ENCODE measurements around the gene MAGEF1. TPM values are rescaled to one million over a fixed set of nuclear protein-coding genes. Genes with fewer than 3 reads are reported as not detected.

Gene MAGEF1
- total and polyA plus RNA-seq, 2 experiments from 2014 or later: 66.5 to 88.7 TPM

DNA sequence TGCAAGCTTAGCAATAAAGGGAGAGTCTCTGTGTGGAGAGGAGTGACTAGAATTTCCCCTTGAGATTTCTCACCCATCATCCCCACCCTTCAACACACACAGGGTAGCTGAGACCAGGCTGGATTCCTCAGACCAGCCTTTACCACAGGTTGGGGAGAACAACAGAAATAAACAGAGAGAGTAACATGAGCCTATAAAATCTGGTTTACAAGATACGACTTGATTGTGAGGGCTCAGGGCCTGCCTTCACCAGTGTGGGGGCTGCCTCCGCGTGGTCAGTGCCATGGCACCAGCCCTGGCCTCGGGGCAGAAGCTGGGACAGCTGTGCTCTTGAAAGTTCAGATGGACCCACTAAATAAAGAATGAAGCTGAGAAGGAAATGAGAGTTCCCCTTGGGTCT is 14.6 kb upstream of the MAGEF1 start (continued):
- TF ChIP-seq, protein P1, sequence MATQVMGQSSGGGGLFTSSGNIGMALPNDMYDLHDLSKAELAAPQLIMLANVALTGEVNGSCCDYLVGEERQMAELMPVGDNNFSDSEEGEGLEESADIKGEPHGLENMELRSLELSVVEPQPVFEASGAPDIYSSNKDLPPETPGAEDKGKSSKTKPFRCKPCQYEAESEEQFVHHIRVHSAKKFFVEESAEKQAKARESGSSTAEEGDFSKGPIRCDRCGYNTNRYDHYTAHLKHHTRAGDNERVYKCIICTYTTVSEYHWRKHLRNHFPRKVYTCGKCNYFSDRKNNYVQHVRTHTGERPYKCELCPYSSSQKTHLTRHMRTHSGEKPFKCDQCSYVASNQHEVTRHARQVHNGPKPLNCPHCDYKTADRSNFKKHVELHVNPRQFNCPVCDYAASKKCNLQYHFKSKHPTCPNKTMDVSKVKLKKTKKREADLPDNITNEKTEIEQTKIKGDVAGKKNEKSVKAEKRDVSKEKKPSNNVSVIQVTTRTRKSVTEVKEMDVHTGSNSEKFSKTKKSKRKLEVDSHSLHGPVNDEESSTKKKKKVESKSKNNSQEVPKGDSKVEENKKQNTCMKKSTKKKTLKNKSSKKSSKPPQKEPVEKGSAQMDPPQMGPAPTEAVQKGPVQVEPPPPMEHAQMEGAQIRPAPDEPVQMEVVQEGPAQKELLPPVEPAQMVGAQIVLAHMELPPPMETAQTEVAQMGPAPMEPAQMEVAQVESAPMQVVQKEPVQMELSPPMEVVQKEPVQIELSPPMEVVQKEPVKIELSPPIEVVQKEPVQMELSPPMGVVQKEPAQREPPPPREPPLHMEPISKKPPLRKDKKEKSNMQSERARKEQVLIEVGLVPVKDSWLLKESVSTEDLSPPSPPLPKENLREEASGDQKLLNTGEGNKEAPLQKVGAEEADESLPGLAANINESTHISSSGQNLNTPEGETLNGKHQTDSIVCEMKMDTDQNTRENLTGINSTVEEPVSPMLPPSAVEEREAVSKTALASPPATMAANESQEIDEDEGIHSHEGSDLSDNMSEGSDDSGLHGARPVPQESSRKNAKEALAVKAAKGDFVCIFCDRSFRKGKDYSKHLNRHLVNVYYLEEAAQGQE (IDR thresholded peaks at IDR 0.05; ENCODE audit: unreplicated experiment): no peak
- TF ChIP-seq EZH2phosphoT487 (IDR thresholded peaks at IDR 0.05; ENCODE audit: unreplicated experiment) (no peak), NANOG (IDR thresholded peaks at IDR 0.05; ENCODE audit: borderline replicate concordance) (no peak), JUNB (IDR thresholded peaks at IDR 0.05; ENCODE audit: unreplicated experiment) (no peak), POLR2AphosphoS5 (IDR thresholded peaks at IDR 0.05; ENCODE audit: low read depth) (no peak)

DNA sequence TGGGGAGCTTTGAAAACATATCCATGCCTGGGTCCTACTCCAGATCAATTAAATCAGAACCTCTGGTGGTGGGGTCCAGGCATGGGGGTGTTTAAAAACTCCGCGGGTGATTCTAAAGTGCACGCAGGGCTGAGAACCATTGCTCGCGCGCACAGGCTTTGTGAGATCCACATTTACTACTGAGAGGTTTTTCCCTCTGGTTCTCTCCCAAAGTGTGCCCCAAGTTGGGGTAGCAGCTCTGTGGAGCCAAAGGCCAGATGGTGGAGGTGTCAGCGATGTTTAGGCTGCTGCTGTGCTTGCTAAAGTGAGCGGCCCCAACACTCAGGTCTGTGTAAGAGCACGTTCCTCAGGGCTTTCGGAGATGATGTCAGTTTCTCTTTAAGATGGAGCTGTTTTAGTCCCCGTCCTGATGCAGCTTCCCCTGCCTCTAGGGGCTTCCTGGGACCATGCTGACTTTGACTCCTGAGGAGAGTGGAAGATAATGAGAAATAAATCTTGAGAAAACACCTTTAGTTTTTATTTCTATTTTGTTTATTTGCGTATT is 13.4 kb upstream of the MAGEF1 start:
- no peak overlapping the region for H3K4me3 ChIP-seq
- no peak overlapping the region for H3K4me2 ChIP-seq
- no peak for TF ChIP-seq JUNB (IDR thresholded peaks at IDR 0.05; ENCODE audit: unreplicated experiment)
- no peak for TF ChIP-seq NANOG (IDR thresholded peaks at IDR 0.05; ENCODE audit: borderline replicate concordance)
- TF ChIP-seq, protein P2, sequence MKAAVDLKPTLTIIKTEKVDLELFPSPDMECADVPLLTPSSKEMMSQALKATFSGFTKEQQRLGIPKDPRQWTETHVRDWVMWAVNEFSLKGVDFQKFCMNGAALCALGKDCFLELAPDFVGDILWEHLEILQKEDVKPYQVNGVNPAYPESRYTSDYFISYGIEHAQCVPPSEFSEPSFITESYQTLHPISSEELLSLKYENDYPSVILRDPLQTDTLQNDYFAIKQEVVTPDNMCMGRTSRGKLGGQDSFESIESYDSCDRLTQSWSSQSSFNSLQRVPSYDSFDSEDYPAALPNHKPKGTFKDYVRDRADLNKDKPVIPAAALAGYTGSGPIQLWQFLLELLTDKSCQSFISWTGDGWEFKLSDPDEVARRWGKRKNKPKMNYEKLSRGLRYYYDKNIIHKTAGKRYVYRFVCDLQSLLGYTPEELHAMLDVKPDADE (IDR thresholded peaks at IDR 0.05): no peak
- TF ChIP-seq, protein P3, sequence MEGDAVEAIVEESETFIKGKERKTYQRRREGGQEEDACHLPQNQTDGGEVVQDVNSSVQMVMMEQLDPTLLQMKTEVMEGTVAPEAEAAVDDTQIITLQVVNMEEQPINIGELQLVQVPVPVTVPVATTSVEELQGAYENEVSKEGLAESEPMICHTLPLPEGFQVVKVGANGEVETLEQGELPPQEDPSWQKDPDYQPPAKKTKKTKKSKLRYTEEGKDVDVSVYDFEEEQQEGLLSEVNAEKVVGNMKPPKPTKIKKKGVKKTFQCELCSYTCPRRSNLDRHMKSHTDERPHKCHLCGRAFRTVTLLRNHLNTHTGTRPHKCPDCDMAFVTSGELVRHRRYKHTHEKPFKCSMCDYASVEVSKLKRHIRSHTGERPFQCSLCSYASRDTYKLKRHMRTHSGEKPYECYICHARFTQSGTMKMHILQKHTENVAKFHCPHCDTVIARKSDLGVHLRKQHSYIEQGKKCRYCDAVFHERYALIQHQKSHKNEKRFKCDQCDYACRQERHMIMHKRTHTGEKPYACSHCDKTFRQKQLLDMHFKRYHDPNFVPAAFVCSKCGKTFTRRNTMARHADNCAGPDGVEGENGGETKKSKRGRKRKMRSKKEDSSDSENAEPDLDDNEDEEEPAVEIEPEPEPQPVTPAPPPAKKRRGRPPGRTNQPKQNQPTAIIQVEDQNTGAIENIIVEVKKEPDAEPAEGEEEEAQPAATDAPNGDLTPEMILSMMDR (conservative IDR thresholded peaks at IDR 0.05; ENCODE audit: low read depth in 2 of 2): no peak
- Mint-ChIP-seq H3K4me3 (no peak overlapping the region), H3K27ac (no peak overlapping the region), H3K27me3 (ENCODE audit: insufficient read depth, low read depth, poor library complexity) (peaks cover 2% of the 10 kb centered on the region), H3K9me3 (no peaks in the 10 kb centered on the region), H3K4me1 (peaks cover 11% of the 10 kb centered on the region; the same call in 2 of the 3 replicates), H3K36me3 (ENCODE audit: low read depth) (no peaks in the 10 kb centered on the region)
- H3K27ac ChIP-seq (ENCODE audit: low read depth): no peak overlapping the region
- H3F3A ChIP-seq (replicated peaks; ENCODE audit: low read depth): no peaks in the 10 kb centered on the region
- no peaks in the 10 kb centered on the region for H3K4me1 ChIP-seq (ENCODE audit: insufficient read depth)
- H3K36me3 ChIP-seq (ENCODE audit: insufficient read depth): no peaks in the 10 kb centered on the region
- H3K27me3 ChIP-seq (ENCODE audit: insufficient read depth): no peaks in the 10 kb centered on the region
- H3K9me2 ChIP-seq (ENCODE audit: insufficient read depth): no peaks in the 10 kb centered on the region
- no peaks in the 10 kb centered on the region for H3K79me2 ChIP-seq (replicated peaks; ENCODE audit: insufficient read depth)
- DNase-seq (ENCODE audit: low spot score) (peak; percentile 28), ATAC-seq (peak; percentile 31)
- no peak overlapping the region for H2AFZ ChIP-seq
- H4K20me1 ChIP-seq (replicated peaks; ENCODE audit: insufficient read depth): no peaks in the 10 kb centered on the region
